ENCODE results near the gene INVS. TPM values are rescaled to one million over a fixed set of nuclear protein-coding genes. Genes with fewer than 3 reads are reported as not detected.
"Not testable (repeated sequence)": the region's sequence is repeated elsewhere in the genome, so short reads cannot be mapped to it uniquely, and the experiment has no call there.

The INVS gene
- total RNA-seq, 1 experiment from 2014 or later, result 21.1 TPM

GRCh38 chr9:100092066-100092465 lies 7.0 kb upstream of the INVS start:
- CTCF ChIA-PET, result no interaction called here
- H4K20me1 ChIP-seq (ENCODE audit: insufficient read depth), result peaks cover 3% of the 10 kb centered on the region; the same call in 1 of the 2 replicates
- H3K36me3 ChIP-seq (ENCODE audit: control insufficient read depth in 1 of 2, insufficient read depth in 2 of 2, low read length in 2 of 2), result no peaks in the 10 kb centered on the region
- intact Hi-C loops (cut with micrococcal nuclease), result no loop called here
- POLR2A ChIA-PET, result interaction anchor here (1.1 kb wide), 1 partner anchor 12 kb away, joined by 3 read pairs; no protein-coding TSS in a partner anchor
- no peaks in the 10 kb centered on the region for H3K9me2 ChIP-seq (ENCODE audit: insufficient read depth)
- DNase-seq (ENCODE audit: low read depth, low spot score), result no peak
- RAD21 ChIA-PET (ENCODE audit: low non-redundant PET in 1 of 2, low total read pairs in 2 of 2, uncharacterized antibody in 2 of 2, unreplicated experiment in 2 of 2), result no interaction called here
- no peaks in the 10 kb centered on the region for H3K27me3 ChIP-seq (ENCODE audit: insufficient read depth, low read length)
- no peaks in the 10 kb centered on the region; a peak in 1 of 4 replicates for H3K4me1 ChIP-seq (ENCODE audit: control insufficient read depth in 1 of 2, insufficient read depth in 2 of 2, low read length in 2 of 2)
- peaks cover 91% of the 10 kb centered on the region for H3K79me2 ChIP-seq (ENCODE audit: insufficient read depth, low read length)
- H3K9me3 ChIP-seq (ENCODE audit: control insufficient read depth in 1 of 2, insufficient read depth in 1 of 2, low read depth in 1 of 2, low read length in 2 of 2), result no peaks in the 10 kb centered on the region
- ATAC-seq, result no peak
- TF ChIP-seq EGR1 (IDR thresholded peaks at IDR 0.05; ENCODE audit: low read depth), result no peak
- TF ChIP-seq ELF1 (IDR thresholded peaks at IDR 0.05; ENCODE audit: borderline replicate concordance, low read depth), result no peak
- TF ChIP-seq JUND (IDR thresholded peaks at IDR 0.05), result no peak
- no peak for TF ChIP-seq CTCF (IDR thresholded peaks at IDR 0.05 in 2 of 3, conservative IDR thresholded peaks at IDR 0.05 in 1 of 3; ENCODE audit: borderline replicate concordance in 1 of 3, insufficient read depth in 1 of 3, low read depth in 2 of 3, low read length in 2 of 3)
- TF ChIP-seq MAX (IDR thresholded peaks at IDR 0.05), result no peak
- no peak for TF ChIP-seq SIN3A (IDR thresholded peaks at IDR 0.05; ENCODE audit: low read depth)
- TF ChIP-seq EZH2 (IDR thresholded peaks at IDR 0.05), result no peak
- TF ChIP-seq FOSL1 (IDR thresholded peaks at IDR 0.05; ENCODE audit: low read depth), result no peak
- no peak for TF ChIP-seq REST (IDR thresholded peaks at IDR 0.05; ENCODE audit: low read depth)
- TF ChIP-seq ZFX (IDR thresholded peaks at IDR 0.05), result no peak
- no peak for TF ChIP-seq POLR2AphosphoS5 (IDR thresholded peaks at IDR 0.05; ENCODE audit: low read depth, low read length)
- no peak for TF ChIP-seq YY1 (IDR thresholded peaks at IDR 0.05; ENCODE audit: extremely low read depth, insufficient replicate concordance, low read depth, low read length)
- TF ChIP-seq RAD21 (IDR thresholded peaks at IDR 0.05; ENCODE audit: low read depth), result no peak
- TF ChIP-seq SRF (IDR thresholded peaks at IDR 0.05; ENCODE audit: low read depth), result no peak
- no TSS peak for BruUV-seq (replicated peaks)
- no peak overlapping the region for H2AFZ ChIP-seq (ENCODE audit: low read depth, low read length, poor library complexity, severe bottlenecking)
- H3K27ac ChIP-seq (ENCODE audit: low read depth, low read length), result no peak overlapping the region
- H3K4me2 ChIP-seq (ENCODE audit: low read length), result no peak overlapping the region
- no peak overlapping the region for H3K9ac ChIP-seq (ENCODE audit: low read length)
- H3K4me3 ChIP-seq (replicated peaks in 1 of 2; ENCODE audit: low read depth in 1 of 2, low read length in 2 of 2), result no peak overlapping the region

- CTCF ChIA-PET, result interaction anchor here (0.8 kb wide), 1 partner anchor 410 kb away, joined by 7 read pairs; no protein-coding TSS in a partner anchor
- H3K27ac ChIP-seq (ENCODE audit: low read depth, low read length); H3K9ac ChIP-seq (ENCODE audit: low read length); H4K20me1 ChIP-seq (ENCODE audit: insufficient read depth); H3K4me3 ChIP-seq (replicated peaks in 1 of 2; ENCODE audit: low read depth in 1 of 2, low read length in 2 of 2); DNase-seq (ENCODE audit: low read depth, low spot score); intact Hi-C loops (cut with micrococcal nuclease); H3K9me2 ChIP-seq (ENCODE audit: insufficient read depth); H3K4me2 ChIP-seq (ENCODE audit: low read length); H3K4me1 ChIP-seq (ENCODE audit: control insufficient read depth in 1 of 2, insufficient read depth in 2 of 2, low read length in 2 of 2); BruUV-seq (replicated peaks); RAD21 ChIA-PET (ENCODE audit: low non-redundant PET in 1 of 2, low total read pairs in 2 of 2, uncharacterized antibody in 2 of 2, unreplicated experiment in 2 of 2); H2AFZ ChIP-seq (ENCODE audit: low read depth, low read length, poor library complexity, severe bottlenecking); H3K27me3 ChIP-seq (ENCODE audit: insufficient read depth, low read length); H3K36me3 ChIP-seq (ENCODE audit: control insufficient read depth in 1 of 2, insufficient read depth in 2 of 2, low read length in 2 of 2); POLR2A ChIA-PET; ATAC-seq; H3K9me3 ChIP-seq (ENCODE audit: control insufficient read depth in 1 of 2, insufficient read depth in 1 of 2, low read depth in 1 of 2, low read length in 2 of 2): not testable (repeated sequence)
- peaks cover 86% of the 10 kb centered on the region for H3K79me2 ChIP-seq (ENCODE audit: insufficient read depth, low read length)
Measured at GRCh38 chr9:100094411-100094810, 4.6 kb upstream of the INVS start.

All from HCT116 (cell line).